GM12873 (cell line): ENCODE measurements around the gene IFT25.
A peak's percentile ranks its signal among the peaks of the same experiment; 100 is the strongest.

ENCODE experiments used
- CTCF ChIP-seq: IDR thresholded peaks from 2 replicates; pipeline ENCODE4 v1.5.1; 2012; ENCODE audit warnings: low read depth, mild to moderate bottlenecking, moderate library complexity, low read length, control low read depth; ENCODE audit not compliant: insufficient read depth; ENCODE audit errors: missing control alignments

The IFT25 gene

GRCh38 chr1:53890522-53890941 lies 55.0 kb downstream of the IFT25 start:
- no peak for TF ChIP-seq CTCF

GRCh38 chr1:53889304-53890298 lies 55.9 kb downstream of the IFT25 start, which contains the start of gene YIPF1:
YIPF1 (minus strand) TSS chr1:53889797; CDS start chr1:53888937, 860 bp downstream.
- TF ChIP-seq CTCF = no peak

GRCh38 chr1:53888681-53889080 lies 56.8 kb downstream of the IFT25 start:
- TF ChIP-seq CTCF = no peak

GRCh38 chr1:53878492-53879105 lies 66.9 kb downstream of the IFT25 start:
- TF ChIP-seq CTCF = peak; percentile 53

GRCh38 chr1:53871773-53872484 lies 73.6 kb downstream of the IFT25 start:
- no peak for TF ChIP-seq CTCF
